ENCODE data around the gene WWOX.

The WWOX gene

GRCh38 chr16:79172976-79173500, 1073.6 kb downstream of the WWOX start:
- no peak for DNase-seq (ENCODE audit: low read depth in 3 of 3)

- DNase-seq (ENCODE audit: low read depth in 3 of 3) = no peak
Measured at GRCh38 chr16:79173919-79174318, 1074.5 kb downstream of the WWOX start.

GRCh38 chr16:79175286-79176057, 1076.0 kb downstream of the WWOX start:
- no peak for DNase-seq (ENCODE audit: low read depth in 3 of 3)

- no peak for DNase-seq (ENCODE audit: low read depth in 3 of 3)
Measured at GRCh38 chr16:79177018-79177417, 1077.6 kb downstream of the WWOX start.

- no peak for DNase-seq (ENCODE audit: low read depth in 3 of 3)
Measured at GRCh38 chr16:79181419-79181818, 1082.0 kb downstream of the WWOX start.

GRCh38 chr16:79182616-79183015, 1083.2 kb downstream of the WWOX start:
- no peak for DNase-seq (ENCODE audit: low read depth in 3 of 3)

- no peak for DNase-seq (ENCODE audit: low read depth in 3 of 3)
Measured at GRCh38 chr16:79183571-79183970, 1084.1 kb downstream of the WWOX start.

GRCh38 chr16:79184464-79185030, 1085.1 kb downstream of the WWOX start:
- no peak for DNase-seq (ENCODE audit: low read depth in 3 of 3)

GRCh38 chr16:79185711-79186110, 1086.3 kb downstream of the WWOX start:
- DNase-seq (ENCODE audit: low read depth in 3 of 3) = no peak

GRCh38 chr16:79186196-79186595, 1086.7 kb downstream of the WWOX start:
- DNase-seq (ENCODE audit: low read depth in 3 of 3) = no peak

GRCh38 chr16:79188115-79188738, 1088.8 kb downstream of the WWOX start:
- no peak for DNase-seq (ENCODE audit: low read depth in 3 of 3)

- no peak for DNase-seq (ENCODE audit: low read depth in 3 of 3)
Measured at GRCh38 chr16:79188739-79189122, 1089.3 kb downstream of the WWOX start.

- no peak for DNase-seq (ENCODE audit: low read depth in 3 of 3)
Measured at GRCh38 chr16:79190542-79190941, 1091.1 kb downstream of the WWOX start.

- DNase-seq (ENCODE audit: low read depth in 3 of 3) = no peak
Measured at GRCh38 chr16:79191933-79192332, 1092.5 kb downstream of the WWOX start.

GRCh38 chr16:79192904-79193303, 1093.5 kb downstream of the WWOX start:
- DNase-seq (ENCODE audit: low read depth in 3 of 3) = no peak

GRCh38 chr16:79194291-79194690, 1094.8 kb downstream of the WWOX start:
- DNase-seq (ENCODE audit: low read depth in 3 of 3) = no peak

- DNase-seq (ENCODE audit: low read depth in 3 of 3) = no peak
Measured at GRCh38 chr16:79195938-79196337, 1096.5 kb downstream of the WWOX start.

- DNase-seq (ENCODE audit: low read depth in 3 of 3) = no peak
Measured at GRCh38 chr16:79201436-79201835, 1102.0 kb downstream of the WWOX start.

GRCh38 chr16:79202977-79203376, 1103.5 kb downstream of the WWOX start:
- no peak for DNase-seq (ENCODE audit: low read depth in 3 of 3)

GRCh38 chr16:79204486-79204885, 1105.0 kb downstream of the WWOX start:
- DNase-seq (ENCODE audit: low read depth in 3 of 3) = no peak

GRCh38 chr16:79206889-79207288, 1107.4 kb downstream of the WWOX start:
- no peak for DNase-seq (ENCODE audit: low read depth in 3 of 3)

- DNase-seq (ENCODE audit: low read depth in 3 of 3) = no peak
Measured at GRCh38 chr16:79209308-79209707, 1109.9 kb downstream of the WWOX start.

GRCh38 chr16:79210607-79211006, 1111.2 kb downstream of the WWOX start:
- DNase-seq (ENCODE audit: low read depth in 3 of 3) = no peak

Measured in stimulated activated CD4-positive, alpha-beta T cell treated with anti-CD3 and anti-CD28 coated beads, TNF-alpha, amount 100 ng/mL, for 48 hours (primary cell).